Endothelial cell of umbilical vein (primary cell): Measurements from ENCODE around the gene SH3RF1. TPM values are rescaled to one million over a fixed set of nuclear protein-coding genes. Genes with fewer than 3 reads are reported as not detected.

Source experiments
- BruUV-seq: library from RNA; stranded (reverse); fragments of 400-500 nt; replicated peaks from 2 replicates; lab custom pipeline; 2021; lab: Mats Ljungman, UMichigan
- CTCF ChIA-PET: fragments of 300-600, 350-600 bp; sonication (Branson Sonifier 250); formaldehyde crosslinking; loops from one replicate; lab custom pipeline; 2021; ENCODE audit warnings: antibody characterized with exemption, inconsistent platforms; lab: Charles Lee
- POLR2A ChIA-PET: fragments of 300-600, 350-600 bp; sonication (Branson Sonifier 250); formaldehyde crosslinking; loops from one replicate; lab custom pipeline; 2021; ENCODE audit warnings: antibody characterized with exemption, inconsistent platforms; lab: Charles Lee
- DNase-seq: peaks from one replicate; pipeline ENCODE4 v3.0.0-alpha.2; 2011; ENCODE audit warnings: low read depth, low spot score
- FAIRE-seq: peaks from 2 replicates; lab custom pipeline; 2011; peaks lifted over from hg19 to GRCh38; lab: Jason Lieb, UNC
- H2AFZ ChIP-seq: 2 replicates; pipeline ENCODE4 v1.6.0; 2012; ENCODE audit warnings: low read depth, low read length, control low read depth, inconsistent platforms
- H3K27ac ChIP-seq: 2 replicates; pipeline ENCODE4 v1.5.1; 2011; ENCODE audit warnings: low read depth, mild to moderate bottlenecking, control low read depth, low read length, moderate library complexity; ENCODE audit not compliant: insufficient read depth
- H3K27me3 ChIP-seq, 2 experiments: 2 replicates each; pipeline versions ENCODE4 v1.6.0 to v1.6.1; 2011; ENCODE audit warnings: low read length in 2 of 2, mixed read lengths in 1 of 2; ENCODE audit not compliant: control insufficient read depth in 2 of 2, insufficient read depth in 2 of 2
- H3K36me3 ChIP-seq, 2 experiments: 2 replicates in 1 of 2; 3 replicates in 1 of 2; pipeline ENCODE4 v1.5.1; 2011; ENCODE audit warnings: low read length in 2 of 2, mild to moderate bottlenecking in 1 of 2, moderate library complexity in 1 of 2; ENCODE audit not compliant: control insufficient read depth in 2 of 2, insufficient read depth in 2 of 2; ENCODE audit errors: extremely low read depth in 1 of 2
- H3K4me1 ChIP-seq: 3 replicates; pipeline ENCODE4 v1.5.1; 2011; ENCODE audit warnings: mild to moderate bottlenecking, low read length; ENCODE audit not compliant: control insufficient read depth, insufficient read depth; ENCODE audit errors: extremely low read depth
- H3K4me2 ChIP-seq: 2 replicates; pipeline ENCODE4 v1.6.1; 2011; ENCODE audit warnings: low read length, control low read depth, mixed read lengths; ENCODE audit not compliant: insufficient read depth
- H3K4me3 ChIP-seq, 3 experiments: fragments of 200-600 bp in 1 of 3; sonication (generic), shearing (Covaris generic) in 1 of 3; replicated peaks in 1 of 3; 2 replicates each; pipeline ENCODE4 v1.5.1; 2011 to 2016; ENCODE audit warnings: control low read depth in 3 of 3, low read length in 3 of 3, mild to moderate bottlenecking in 2 of 3, inconsistent platforms in 1 of 3, low read depth in 1 of 3, moderate library complexity in 1 of 3; ENCODE audit not compliant: insufficient read depth in 1 of 3
- H3K79me2 ChIP-seq: 2 replicates; pipeline ENCODE4 v1.6.0; 2012; ENCODE audit warnings: low read length, inconsistent platforms; ENCODE audit not compliant: control insufficient read depth, insufficient read depth
- H3K9ac ChIP-seq: replicated peaks from 2 replicates; pipeline ENCODE3; 2011; ENCODE audit warnings: low read length, control low read depth; ENCODE audit not compliant: insufficient read depth; ENCODE audit errors: extremely low read depth
- H3K9me1 ChIP-seq: replicated peaks from 3 replicates; pipeline ENCODE4 v1.6.0; 2011; ENCODE audit warnings: mild to moderate bottlenecking, low read length; ENCODE audit not compliant: control insufficient read depth, insufficient read depth; ENCODE audit errors: extremely low read depth
- H3K9me3 ChIP-seq: replicated peaks from 2 replicates; pipeline ENCODE4 v1.5.1; 2012; ENCODE audit warnings: low read length, inconsistent platforms; ENCODE audit not compliant: control insufficient read depth, insufficient read depth
- H4K20me1 ChIP-seq: replicated peaks from 2 replicates; pipeline ENCODE3; 2011; ENCODE audit warnings: mild to moderate bottlenecking, low read length; ENCODE audit not compliant: control insufficient read depth, insufficient read depth; ENCODE audit errors: extremely low read depth
- EZH2 ChIP-seq: IDR thresholded peaks from 2 replicates; pipeline ENCODE4 v1.6.1; 2012; ENCODE audit warnings: borderline replicate concordance, low read depth, mild to moderate bottlenecking, moderate library complexity, low read length, inconsistent platforms; ENCODE audit not compliant: severe bottlenecking
- FOS ChIP-seq: IDR thresholded peaks from 2 replicates; pipeline ENCODE4 v1.6.1; 2011; ENCODE audit warnings: mild to moderate bottlenecking, low read length, moderate library complexity, borderline replicate concordance; ENCODE audit not compliant: insufficient read depth
- GATA2 ChIP-seq: IDR thresholded peaks from 2 replicates; pipeline ENCODE4 v1.7.0; 2011; ENCODE audit warnings: low read depth, mild to moderate bottlenecking, moderate library complexity, mixed read lengths, low read length; ENCODE audit not compliant: insufficient read length, insufficient read depth
- JUN ChIP-seq: IDR thresholded peaks from 2 replicates; pipeline ENCODE4 v1.6.1; 2011; ENCODE audit warnings: borderline replicate concordance, low read depth; ENCODE audit not compliant: insufficient read length, insufficient read depth
- MYC ChIP-seq: IDR thresholded peaks from one replicate; pipeline ENCODE4 v1.6.1; 2011; ENCODE audit warnings: mild to moderate bottlenecking, low read depth, low read length
- POLR2A ChIP-seq: IDR thresholded peaks from 2 replicates; pipeline ENCODE4 v1.6.1; 2012; ENCODE audit warnings: low read depth, mild to moderate bottlenecking, control low read depth, low read length
- POLR2AphosphoS5 ChIP-seq: IDR thresholded peaks from 2 replicates; pipeline ENCODE4 v1.6.1; 2012; ENCODE audit warnings: low read depth, mild to moderate bottlenecking, control low read depth, low read length, moderate library complexity; ENCODE audit not compliant: insufficient read depth
- dilution Hi-C: fragments of 300-500 bp; cut with MboI; formaldehyde crosslinking; loops from one replicate; pipeline ENCODE4 v1.15.0; 2019; ENCODE audit warnings: low sequenced_read_pairs; ENCODE audit not compliant: extremely low pct_ligation_motif_present
- intact Hi-C: fragments of 100-400 bp; cut with micrococcal nuclease; formaldehyde crosslinking; loops from one replicate; pipeline ENCODE4 v1.10.0; 2022
- polyA plus RNA-seq, 4 experiments: library from polyadenylated mRNA; depleted of rRNA in 3 of 4; stranded (reverse) in 3 of 4; unstranded in 1 of 4; fragments of >200 nt; gene quantifications; 2 replicates each; pipeline versions ENCODE4 v1.2.1 to v1.2.3, GENCODE V29; 2011 to 2012; ENCODE audit warnings: missing spikeins in 1 of 4
- total RNA-seq: library from RNA; stranded (reverse); gene quantifications from 2 replicates; pipeline ENCODE4 v1.2.3, GENCODE V29; 2021
- TF ChIP-seq, protein P1 (sequence below): IDR thresholded peaks from 2 replicates; pipeline ENCODE4 v1.6.1; 2011; ENCODE audit not compliant: insufficient read depth, insufficient read length
- TF ChIP-seq, protein P2 (sequence below), 2 donors: IDR thresholded peaks; 1 replicate in 1 of 2; 2 replicates in 1 of 2; pipeline ENCODE4 v1.5.1; 2011; ENCODE audit warnings: low read length in 2 of 2, mild to moderate bottlenecking in 2 of 2, moderate library complexity in 2 of 2, control low read depth in 1 of 2, inconsistent platforms in 1 of 2, low read depth in 1 of 2; ENCODE audit not compliant: insufficient read depth in 1 of 2; ENCODE audit errors: extremely low read depth in 1 of 2

The SH3RF1 gene
- total and polyA plus RNA-seq, 2 donors (not counting 3 experiments of a cell fraction or from before 2014, with no cell fraction given): 16.2 to 24.9 TPM

- dilution Hi-C loops: no loop called here
- BruUV-seq: no TSS peak
- Histone ChIP-seq H3K27me3 (no peaks in the 10 kb centered on the region), H3K9ac (no peak overlapping the region), H3K9me3 (no peaks in the 10 kb centered on the region), H3K27ac (no peak overlapping the region), H3K4me1 (no peaks in the 10 kb centered on the region), H3K4me3 (no peak overlapping the region), H3K4me2 (no peak overlapping the region), H4K20me1 (no peaks in the 10 kb centered on the region), H3K9me1 (no peaks in the 10 kb centered on the region), H3K36me3 (no peaks in the 10 kb centered on the region), H3K79me2 (no peaks in the 10 kb centered on the region), H2AFZ (no peak overlapping the region)
- ChIA-PET POLR2A (no interaction called here), CTCF (interaction anchor here (0.8 kb wide), 1 partner anchor 13 kb away, joined by 4 read pairs; no protein-coding TSS in a partner anchor)
- no peak for FAIRE-seq
- no peak for DNase-seq
- no peak for TF ChIP-seq POLR2AphosphoS5
- TF ChIP-seq, protein P1, sequence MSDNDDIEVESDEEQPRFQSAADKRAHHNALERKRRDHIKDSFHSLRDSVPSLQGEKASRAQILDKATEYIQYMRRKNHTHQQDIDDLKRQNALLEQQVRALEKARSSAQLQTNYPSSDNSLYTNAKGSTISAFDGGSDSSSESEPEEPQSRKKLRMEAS: no peak
- no peak for TF ChIP-seq JUN
- TF ChIP-seq POLR2A: no peak
- TF ChIP-seq FOS: no peak
- TF ChIP-seq, protein P2, sequence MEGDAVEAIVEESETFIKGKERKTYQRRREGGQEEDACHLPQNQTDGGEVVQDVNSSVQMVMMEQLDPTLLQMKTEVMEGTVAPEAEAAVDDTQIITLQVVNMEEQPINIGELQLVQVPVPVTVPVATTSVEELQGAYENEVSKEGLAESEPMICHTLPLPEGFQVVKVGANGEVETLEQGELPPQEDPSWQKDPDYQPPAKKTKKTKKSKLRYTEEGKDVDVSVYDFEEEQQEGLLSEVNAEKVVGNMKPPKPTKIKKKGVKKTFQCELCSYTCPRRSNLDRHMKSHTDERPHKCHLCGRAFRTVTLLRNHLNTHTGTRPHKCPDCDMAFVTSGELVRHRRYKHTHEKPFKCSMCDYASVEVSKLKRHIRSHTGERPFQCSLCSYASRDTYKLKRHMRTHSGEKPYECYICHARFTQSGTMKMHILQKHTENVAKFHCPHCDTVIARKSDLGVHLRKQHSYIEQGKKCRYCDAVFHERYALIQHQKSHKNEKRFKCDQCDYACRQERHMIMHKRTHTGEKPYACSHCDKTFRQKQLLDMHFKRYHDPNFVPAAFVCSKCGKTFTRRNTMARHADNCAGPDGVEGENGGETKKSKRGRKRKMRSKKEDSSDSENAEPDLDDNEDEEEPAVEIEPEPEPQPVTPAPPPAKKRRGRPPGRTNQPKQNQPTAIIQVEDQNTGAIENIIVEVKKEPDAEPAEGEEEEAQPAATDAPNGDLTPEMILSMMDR (IDR thresholded peaks at IDR 0.05; ENCODE audit: extremely low read depth in 1 of 2, insufficient read depth in 1 of 2, low read depth in 1 of 2, low read length in 2 of 2): no peak
- no peak for TF ChIP-seq GATA2
- TF ChIP-seq MYC: no peak
- TF ChIP-seq EZH2: no peak
- intact Hi-C loops: no loop called here
These were observed 199.0 kb downstream of the SH3RF1 start for GRCh38 chr4:169071747-169072146.
